H9 (cell line): ENCODE results near the gene UTF1. TPM values are rescaled to one million over a fixed set of nuclear protein-coding genes. Genes with fewer than 3 reads are reported as not detected.

Source experiments
- DNase-seq: peaks from one replicate; pipeline ENCODE4 v3.0.0-alpha.2; 2017
- H2AFZ ChIP-seq: one replicate; pipeline ENCODE4 v1.6.1; 2013; ENCODE audit warnings: mild to moderate bottlenecking, low read length, control low read depth, moderate library complexity
- H2AK5ac ChIP-seq: 2 replicates; pipeline ENCODE4 v1.6.1; 2013; ENCODE audit warnings: low read length, control low read depth, mixed read lengths; ENCODE audit not compliant: insufficient read length
- H2BK120ac ChIP-seq: one replicate; pipeline ENCODE4 v1.6.1; 2013; ENCODE audit warnings: low read depth, mild to moderate bottlenecking, low read length, control low read depth, inconsistent platforms; ENCODE audit not compliant: poor library complexity, severe bottlenecking
- H2BK12ac ChIP-seq: 2 replicates; pipeline ENCODE4 v1.6.1; 2013; ENCODE audit warnings: low read length, control low read depth, mixed read lengths, low read depth; ENCODE audit not compliant: insufficient read length
- H2BK15ac ChIP-seq: 2 replicates; pipeline ENCODE4 v1.6.1; 2013; ENCODE audit warnings: low read depth, low read length, control low read depth
- H2BK20ac ChIP-seq: one replicate; pipeline ENCODE4 v1.6.1; 2013; ENCODE audit warnings: low read depth, mild to moderate bottlenecking, low read length, control low read depth, inconsistent platforms; ENCODE audit not compliant: poor library complexity, severe bottlenecking
- H2BK5ac ChIP-seq: 2 replicates; pipeline ENCODE4 v1.6.1; 2013; ENCODE audit warnings: low read length, control low read depth, mixed read lengths; ENCODE audit not compliant: insufficient read length
- H3K14ac ChIP-seq: 2 replicates; pipeline ENCODE4 v1.6.1; 2013; ENCODE audit warnings: low read length, control low read depth; ENCODE audit not compliant: insufficient read depth
- H3K18ac ChIP-seq: 2 replicates; pipeline ENCODE4 v1.6.1; 2013; ENCODE audit warnings: low read depth, mild to moderate bottlenecking, mixed read lengths, low read length, control low read depth; ENCODE audit not compliant: insufficient read length
- H3K23ac ChIP-seq: 2 replicates; pipeline ENCODE4 v1.6.1; 2013; ENCODE audit warnings: low read length, control low read depth, mixed read lengths, low read depth; ENCODE audit not compliant: insufficient read length
- H3K23me2 ChIP-seq: 2 replicates; pipeline ENCODE4 v1.6.1; 2013; ENCODE audit warnings: low read depth, mild to moderate bottlenecking, mixed read lengths, low read length, control low read depth; ENCODE audit not compliant: insufficient read length, poor library complexity, severe bottlenecking
- H3K27ac ChIP-seq: 2 replicates; pipeline ENCODE4 v1.5.1; 2013; ENCODE audit warnings: low read length, control low read depth, mixed read lengths, low read depth; ENCODE audit not compliant: insufficient read length
- H3K27me3 ChIP-seq: 2 replicates; pipeline ENCODE4 v1.6.1; 2013; ENCODE audit warnings: low read length, control low read depth, inconsistent platforms; ENCODE audit not compliant: insufficient read depth
- H3K4ac ChIP-seq: 2 replicates; pipeline ENCODE4 v1.6.1; 2013; ENCODE audit warnings: low read depth, mild to moderate bottlenecking, control low read depth, inconsistent platforms, low read length, moderate library complexity
- H3K4me1 ChIP-seq: 2 replicates; pipeline ENCODE4 v1.6.1; 2013; ENCODE audit warnings: low read length, control low read depth, inconsistent platforms; ENCODE audit not compliant: insufficient read depth
- H3K4me2 ChIP-seq: 2 replicates; pipeline ENCODE4 v1.6.1; 2013; ENCODE audit warnings: low read length, control low read depth, mixed read lengths; ENCODE audit not compliant: insufficient read length, insufficient read depth
- H3K56ac ChIP-seq: 2 replicates; pipeline ENCODE4 v1.6.1; 2013; ENCODE audit warnings: low read depth, mild to moderate bottlenecking, mixed read lengths, low read length, control low read depth; ENCODE audit not compliant: insufficient read length
- H3K79me1 ChIP-seq: 2 replicates; pipeline ENCODE4 v1.6.1; 2013; ENCODE audit warnings: low read depth, mild to moderate bottlenecking, moderate library complexity, low read length, control low read depth, inconsistent platforms; ENCODE audit not compliant: insufficient read depth, poor library complexity, severe bottlenecking
- H3K79me2 ChIP-seq: 2 replicates; pipeline ENCODE4 v1.6.1; 2013; ENCODE audit warnings: low read length, control low read depth, inconsistent platforms; ENCODE audit not compliant: insufficient read depth
- H3K9ac ChIP-seq: 2 replicates; pipeline ENCODE4 v1.6.1; 2013; ENCODE audit warnings: low read length, control low read depth, mixed read lengths; ENCODE audit not compliant: insufficient read length; ENCODE audit errors: extremely low read depth
- H3K9me3 ChIP-seq: one replicate; pipeline ENCODE4 v1.6.1; 2013; ENCODE audit warnings: low read depth, low read length, inconsistent platforms; ENCODE audit not compliant: control insufficient read depth
- H3T11ph ChIP-seq: one replicate; pipeline ENCODE4 v1.6.1; 2013; ENCODE audit warnings: mild to moderate bottlenecking, low read length, control low read depth, inconsistent platforms
- H4K20me1 ChIP-seq: one replicate; pipeline ENCODE4 v1.6.1; 2013; ENCODE audit not compliant: control insufficient read depth, insufficient read length, insufficient read depth
- H4K5ac ChIP-seq: 2 replicates; pipeline ENCODE4 v1.6.1; 2013; ENCODE audit warnings: low read depth, mild to moderate bottlenecking, mixed read lengths, low read length, control low read depth; ENCODE audit not compliant: insufficient read length
- H4K8ac ChIP-seq: replicated peaks from 2 replicates; pipeline ENCODE4 v1.6.1; 2013; ENCODE audit warnings: low read length, control low read depth, mixed read lengths, low read depth; ENCODE audit not compliant: insufficient read length
- H4K91ac ChIP-seq: 2 replicates; pipeline ENCODE4 v1.6.1; 2013; ENCODE audit warnings: low read depth, mild to moderate bottlenecking, moderate library complexity, mixed read lengths, low read length, control low read depth; ENCODE audit not compliant: insufficient read length
- H3K27ac Mint-ChIP-seq, 3 experiments: 2 replicates in 2 of 3; 3 replicates in 1 of 3; pipeline ENCODE4 v1.8.0; 2020 to 2021; ENCODE audit warnings: mixed read lengths in 3 of 3, mild to moderate bottlenecking in 1 of 3, moderate library complexity in 1 of 3
- H3K27me3 Mint-ChIP-seq: 2 replicates; pipeline ENCODE4 v1.8.0; 2021; ENCODE audit warnings: low read depth, mild to moderate bottlenecking, moderate library complexity, mixed read lengths
- H3K36me3 Mint-ChIP-seq, 3 experiments: 2 replicates in 2 of 3; 3 replicates in 1 of 3; pipeline ENCODE4 v1.8.0; 2020 to 2021; ENCODE audit warnings: low read depth in 3 of 3, mixed read lengths in 3 of 3; ENCODE audit not compliant: insufficient read depth in 1 of 3
- H3K4me1 Mint-ChIP-seq, 2 experiments: 2 replicates each; pipeline ENCODE4 v1.8.0; 2020; ENCODE audit warnings: mixed read lengths in 2 of 2
- H3K4me3 Mint-ChIP-seq, 2 experiments: 2 replicates in 1 of 2; 3 replicates in 1 of 2; pipeline ENCODE4 v1.8.0; 2020 to 2021; ENCODE audit warnings: mild to moderate bottlenecking in 2 of 2, mixed read lengths in 2 of 2, moderate library complexity in 1 of 2
- H3K9me3 Mint-ChIP-seq, 2 experiments: 2 replicates in 1 of 2; 3 replicates in 1 of 2; pipeline ENCODE4 v1.8.0; 2020; ENCODE audit warnings: mild to moderate bottlenecking in 2 of 2, mixed read lengths in 2 of 2, moderate library complexity in 1 of 2
- WGBS: extraction: QIAGEN DNeasy Blood & Tissue Kit; methylation state at CpG from one replicate; pipeline ENCODE4 v1.1.7; 2013; ENCODE audit warnings: missing lambda C conversion rate, low lambda C conversion rate, mixed read lengths; ENCODE audit not compliant: insufficient read length; ENCODE audit errors: extremely low coverage; 5-methylcytosine and 5-hydroxymethylcytosine counted together
- total RNA-seq: library from RNA; stranded (reverse); gene quantifications from 2 replicates; pipeline ENCODE4 v1.2.1, GENCODE V29; 2021
- TF ChIP-seq, protein P1 (sequence below): fragments of 200-600 bp; sonication (generic); conservative IDR thresholded peaks from 3 replicates; pipeline ENCODE4 v1.8.0; 2021; ENCODE audit warnings: antibody characterized with exemption, mild to moderate bottlenecking

The UTF1 gene
- total RNA-seq, 1 experiment from 2014 or later = 31.5 TPM

DNA sequence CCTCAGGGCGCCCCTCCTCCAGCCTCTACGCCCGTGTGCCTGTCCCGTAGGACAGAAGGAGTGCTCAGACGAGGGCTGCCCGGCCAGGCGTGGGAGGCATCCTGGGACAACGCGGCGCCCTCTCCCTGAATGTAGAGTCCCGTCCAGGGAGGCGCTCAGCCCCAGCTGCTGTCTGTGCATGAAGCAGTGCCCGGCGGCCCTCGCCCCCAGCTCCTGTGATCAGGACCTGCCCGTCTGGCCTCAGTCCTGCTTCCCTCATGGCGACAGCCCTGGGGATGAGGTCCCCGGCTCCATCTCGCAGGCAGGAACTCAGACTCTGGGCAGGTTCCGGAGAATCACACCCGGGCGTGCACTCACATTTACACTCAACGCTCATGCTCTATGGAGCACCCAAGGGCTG lies 24.9 kb upstream of the UTF1 start:
- H3K56ac ChIP-seq = no peak overlapping the region
- no peak overlapping the region for H3K27ac ChIP-seq
- no peaks in the 10 kb centered on the region for H3K9me3 Mint-ChIP-seq
- no peak overlapping the region for H2BK15ac ChIP-seq
- H4K8ac ChIP-seq = no peak overlapping the region
- H3K4me3 Mint-ChIP-seq = no peak overlapping the region
- H4K91ac ChIP-seq = no peak overlapping the region
- no peaks in the 10 kb centered on the region for H3K79me2 ChIP-seq
- H2BK5ac ChIP-seq = no peak overlapping the region
- no peak overlapping the region; the same call in 1 of the 2 replicates for H3K14ac ChIP-seq
- H3T11ph ChIP-seq = no peak overlapping the region
- H2AK5ac ChIP-seq = no peak overlapping the region
- H3K18ac ChIP-seq = no peak overlapping the region
- no peaks in the 10 kb centered on the region for H3K23me2 ChIP-seq
- H3K4me1 ChIP-seq = no peaks in the 10 kb centered on the region
- H4K5ac ChIP-seq = no peak overlapping the region
- H2AFZ ChIP-seq = no peak overlapping the region
- no peaks in the 10 kb centered on the region; the same call in 1 of the 2 replicates for H3K27me3 Mint-ChIP-seq
- WGBS = no CpG with 5 or more reads among the region's 23 CpGs
- H3K9me3 ChIP-seq = no peaks in the 10 kb centered on the region
- H3K4me2 ChIP-seq = no peak overlapping the region
- no peaks in the 10 kb centered on the region for H3K79me1 ChIP-seq
- no peak for DNase-seq
- H2BK12ac ChIP-seq = no peak overlapping the region
- no peak overlapping the region for H2BK20ac ChIP-seq
- no peak overlapping the region for H3K27ac Mint-ChIP-seq
- H3K4ac ChIP-seq = no peak overlapping the region
- H4K20me1 ChIP-seq = no peaks in the 10 kb centered on the region
- H2BK120ac ChIP-seq = no peak overlapping the region
- H3K9ac ChIP-seq = no peak overlapping the region
- TF ChIP-seq, protein P1, sequence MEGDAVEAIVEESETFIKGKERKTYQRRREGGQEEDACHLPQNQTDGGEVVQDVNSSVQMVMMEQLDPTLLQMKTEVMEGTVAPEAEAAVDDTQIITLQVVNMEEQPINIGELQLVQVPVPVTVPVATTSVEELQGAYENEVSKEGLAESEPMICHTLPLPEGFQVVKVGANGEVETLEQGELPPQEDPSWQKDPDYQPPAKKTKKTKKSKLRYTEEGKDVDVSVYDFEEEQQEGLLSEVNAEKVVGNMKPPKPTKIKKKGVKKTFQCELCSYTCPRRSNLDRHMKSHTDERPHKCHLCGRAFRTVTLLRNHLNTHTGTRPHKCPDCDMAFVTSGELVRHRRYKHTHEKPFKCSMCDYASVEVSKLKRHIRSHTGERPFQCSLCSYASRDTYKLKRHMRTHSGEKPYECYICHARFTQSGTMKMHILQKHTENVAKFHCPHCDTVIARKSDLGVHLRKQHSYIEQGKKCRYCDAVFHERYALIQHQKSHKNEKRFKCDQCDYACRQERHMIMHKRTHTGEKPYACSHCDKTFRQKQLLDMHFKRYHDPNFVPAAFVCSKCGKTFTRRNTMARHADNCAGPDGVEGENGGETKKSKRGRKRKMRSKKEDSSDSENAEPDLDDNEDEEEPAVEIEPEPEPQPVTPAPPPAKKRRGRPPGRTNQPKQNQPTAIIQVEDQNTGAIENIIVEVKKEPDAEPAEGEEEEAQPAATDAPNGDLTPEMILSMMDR = no peak
- H3K23ac ChIP-seq = no peak overlapping the region
- no peaks in the 10 kb centered on the region for H3K4me1 Mint-ChIP-seq
- H3K36me3 Mint-ChIP-seq = peaks cover 0 to 5% (median 1%) of the 10 kb centered on the region in 3 experiments; a peak in 3 of 7 replicates
- H3K27me3 ChIP-seq = no peaks in the 10 kb centered on the region
